ENCODE measurements around the gene KRTAP25-1. TPM values are rescaled to one million over a fixed set of nuclear protein-coding genes. Genes with fewer than 3 reads are reported as not detected.

KRTAP25-1 gene
- polyA plus RNA-seq, 1 donor from 2014 or later, result not detected

- Histone ChIP-seq H3K9me2 (ENCODE audit: insufficient read depth, low read length) (no peaks in the 10 kb centered on the region), H3K9me3 (ENCODE audit: low read length) (no peaks in the 10 kb centered on the region), H2AFZ (ENCODE audit: low read depth, low read length) (no peak within 1 kb of the TSS), H3F3A (ENCODE audit: insufficient read depth, low read length, poor library complexity, severe bottlenecking) (no peaks in the 10 kb centered on the region), H4K20me1 (ENCODE audit: insufficient read depth) (no peaks in the 10 kb centered on the region), H3K79me2 (replicated peaks; ENCODE audit: insufficient read depth, low read length) (no peaks in the 10 kb centered on the region), H3K4me2 (ENCODE audit: low read length) (no peak within 1 kb of the TSS), H3K4me3 (ENCODE audit: low read length) (no peak within 1 kb of the TSS), H3K27ac (ENCODE audit: low read length) (no peak within 1 kb of the TSS), H3K9ac (ENCODE audit: low read length) (no peak within 1 kb of the TSS), H3K27me3 (ENCODE audit: insufficient read depth, low read depth, low read length) (no peaks in the 10 kb centered on the region), H3K36me3 (ENCODE audit: insufficient read depth, low read length) (no peaks in the 10 kb centered on the region)
- TF ChIP-seq EZH2 (IDR thresholded peaks at IDR 0.05; ENCODE audit: borderline replicate concordance, insufficient read depth, low read length, poor library complexity, severe bottlenecking), result no peak
- TF ChIP-seq REST (IDR thresholded peaks at IDR 0.05; ENCODE audit: borderline replicate concordance), result no peak
- TF ChIP-seq POLR2AphosphoS5 (IDR thresholded peaks at IDR 0.05), result no peak
- TF ChIP-seq EP300 (conservative IDR thresholded peaks at IDR 0.05; ENCODE audit: poor library complexity, severe bottlenecking), result no peak
- no peak for TF ChIP-seq RAD21 (conservative IDR thresholded peaks at IDR 0.05)
- no peak for TF ChIP-seq MXI1 (conservative IDR thresholded peaks at IDR 0.05; ENCODE audit: poor library complexity, severe bottlenecking)
- TF ChIP-seq CTCF (IDR thresholded peaks at IDR 0.05; ENCODE audit: poor library complexity, severe bottlenecking), result no peak
- TF ChIP-seq SMC3 (conservative IDR thresholded peaks at IDR 0.05; ENCODE audit: poor library complexity), result no peak
- no peak for TF ChIP-seq TAF1 (IDR thresholded peaks at IDR 0.05; ENCODE audit: low read depth)
Measured at GRCh38 chr21:30282850-30283249, 6.5 kb downstream of the KRTAP25-1 start, which contains the start of gene KRTAP24-1. TSS of gene KRTAP24-1 (minus strand) at chr21:30282950. CDS start at chr21:30282932, 18 bp downstream.

GRCh38 chr21:30271611-30272010 is 17.7 kb downstream of the KRTAP25-1 start:
- no peaks in the 10 kb centered on the region for H4K20me1 ChIP-seq (ENCODE audit: insufficient read depth)
- no peaks in the 10 kb centered on the region for H3K79me2 ChIP-seq (replicated peaks; ENCODE audit: insufficient read depth, low read length)
- H3K36me3 ChIP-seq (ENCODE audit: insufficient read depth, low read length), result no peaks in the 10 kb centered on the region
- H3K27ac ChIP-seq (ENCODE audit: low read length), result no peak overlapping the region
- H3K4me2 ChIP-seq (ENCODE audit: low read length), result no peak overlapping the region
- H3K4me3 ChIP-seq (ENCODE audit: low read length), result no peak overlapping the region
- H3K9me3 ChIP-seq (ENCODE audit: low read length), result no peaks in the 10 kb centered on the region
- H2AFZ ChIP-seq (ENCODE audit: low read depth, low read length), result no peak overlapping the region
- no peaks in the 10 kb centered on the region for H3F3A ChIP-seq (ENCODE audit: insufficient read depth, low read length, poor library complexity, severe bottlenecking)
- no peak overlapping the region for H3K9ac ChIP-seq (ENCODE audit: low read length)
- TF ChIP-seq POLR2AphosphoS5 (IDR thresholded peaks at IDR 0.05) (no peak), MXI1 (conservative IDR thresholded peaks at IDR 0.05; ENCODE audit: poor library complexity, severe bottlenecking) (no peak), EP300 (conservative IDR thresholded peaks at IDR 0.05; ENCODE audit: poor library complexity, severe bottlenecking) (no peak), EZH2 (IDR thresholded peaks at IDR 0.05; ENCODE audit: borderline replicate concordance, insufficient read depth, low read length, poor library complexity, severe bottlenecking) (no peak), SMC3 (conservative IDR thresholded peaks at IDR 0.05; ENCODE audit: poor library complexity) (no peak), RAD21 (conservative IDR thresholded peaks at IDR 0.05) (no peak), TAF1 (IDR thresholded peaks at IDR 0.05; ENCODE audit: low read depth) (no peak), CTCF (IDR thresholded peaks at IDR 0.05; ENCODE audit: poor library complexity, severe bottlenecking) (no peak), REST (IDR thresholded peaks at IDR 0.05; ENCODE audit: borderline replicate concordance) (no peak)
- H3K9me2 ChIP-seq (ENCODE audit: insufficient read depth, low read length), result no peaks in the 10 kb centered on the region
- H3K27me3 ChIP-seq (ENCODE audit: insufficient read depth, low read depth, low read length), result no peaks in the 10 kb centered on the region
